Kidney tubule cell (primary cell): ENCODE data around the gene NDUFAB1.
"Not testable (repeated sequence)": the region's sequence is repeated elsewhere in the genome, so short reads cannot be mapped to it uniquely, and the experiment has no call there.

Experiments used
- DNase-seq: peaks from one replicate; pipeline ENCODE4 v3.0.0-alpha.2; 2018; ENCODE audit warnings: low spot score

Gene NDUFAB1

DNA sequence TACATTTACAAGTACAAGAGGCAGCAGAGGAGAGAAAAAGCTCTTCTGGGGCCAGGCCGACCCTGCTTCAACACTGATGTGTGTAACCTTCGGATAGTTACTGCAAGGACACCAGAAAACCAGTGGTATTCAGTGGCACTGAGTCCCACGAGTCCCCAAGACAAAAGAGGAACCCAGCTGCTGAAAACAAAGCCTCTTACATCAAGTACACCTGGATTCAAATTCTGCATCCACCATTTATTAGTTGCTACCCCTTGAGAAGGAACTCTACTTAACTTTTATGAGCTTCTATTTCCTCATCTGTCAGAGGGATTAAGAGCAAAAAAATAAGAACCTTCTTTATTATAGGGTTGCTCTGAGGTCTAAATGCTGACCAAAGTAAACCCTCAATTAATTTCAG is 41.6 kb downstream of the NDUFAB1 start:
- DNase-seq = no peak

DNA sequence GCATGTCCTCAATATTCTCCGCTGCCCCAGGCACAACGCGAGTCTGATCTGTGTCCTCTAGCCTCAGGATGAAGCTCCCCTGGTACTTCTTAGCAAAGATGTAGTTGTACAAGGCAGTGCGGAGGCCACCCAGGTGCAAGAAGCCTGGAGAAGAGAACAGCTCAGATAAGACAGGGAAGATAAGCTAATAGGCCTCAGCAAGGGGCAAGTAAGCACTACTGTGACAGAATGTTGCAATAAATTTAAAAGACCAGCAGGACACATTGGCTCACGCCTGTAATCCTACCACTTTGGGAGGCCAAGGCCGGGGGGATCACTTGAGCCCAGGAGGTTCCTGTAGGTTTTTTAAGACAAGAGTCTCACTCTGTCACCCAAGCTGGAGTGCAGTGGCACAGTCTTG is 44.0 kb downstream of the NDUFAB1 start:
- no peak for DNase-seq

DNA sequence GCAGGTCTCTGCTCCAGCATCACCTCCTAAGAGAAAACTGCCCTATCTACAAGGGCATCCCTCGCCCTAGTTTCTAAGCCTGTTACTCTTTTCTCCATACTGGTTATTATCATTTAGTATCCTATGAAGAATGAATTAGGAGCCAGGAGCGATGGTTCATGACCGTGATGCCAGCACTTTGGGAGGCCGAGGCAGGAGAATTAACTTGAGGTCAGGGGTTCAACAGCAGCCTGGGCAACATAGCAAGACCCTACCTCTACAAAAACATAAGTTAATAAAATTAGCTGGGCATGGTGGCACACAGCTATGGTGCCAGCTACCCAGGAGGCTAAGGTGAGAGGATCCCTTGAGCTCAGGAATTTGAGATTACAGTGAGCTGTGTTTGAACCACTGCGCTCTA is 46.2 kb downstream of the NDUFAB1 start:
- DNase-seq = no peak

DNA sequence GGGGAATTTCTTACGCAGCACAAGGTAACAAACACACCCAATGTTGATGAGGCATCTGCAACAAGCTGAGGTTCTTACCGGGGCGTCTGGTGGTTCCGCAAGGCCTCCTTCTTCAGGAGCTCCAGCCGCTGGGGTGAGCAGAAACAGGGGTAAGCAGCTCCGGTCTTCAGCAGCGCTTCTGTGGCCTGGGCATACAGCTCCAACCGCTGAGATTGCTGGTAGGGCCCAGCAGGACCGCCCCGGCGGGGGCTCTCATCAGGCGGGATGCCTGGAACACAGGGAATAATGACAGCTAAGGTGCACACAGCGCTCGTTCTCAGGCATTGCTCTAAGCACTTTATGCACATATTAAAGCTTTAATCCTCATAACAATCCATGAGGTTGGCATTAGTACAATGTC is 51.7 kb downstream of the NDUFAB1 start:
- no peak for DNase-seq

DNA sequence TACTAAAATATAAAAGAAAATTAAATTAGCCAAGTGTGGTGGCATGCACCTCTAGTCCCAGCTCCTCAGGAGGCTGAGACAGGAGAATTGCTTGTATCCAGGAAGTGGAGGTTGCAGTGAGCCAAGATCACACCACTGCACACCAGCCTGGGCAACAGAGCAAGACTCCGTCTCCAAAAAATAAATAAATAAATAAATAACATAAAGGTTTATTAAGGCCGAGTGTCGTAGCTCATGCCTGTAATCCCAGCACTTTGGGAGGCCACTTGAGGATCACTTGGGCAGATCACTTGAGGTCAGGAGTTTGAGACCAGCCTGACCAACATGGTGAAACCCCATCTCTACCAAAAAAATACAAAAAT is 55.3 kb downstream of the NDUFAB1 start:
- DNase-seq = not testable (repeated sequence)

DNA sequence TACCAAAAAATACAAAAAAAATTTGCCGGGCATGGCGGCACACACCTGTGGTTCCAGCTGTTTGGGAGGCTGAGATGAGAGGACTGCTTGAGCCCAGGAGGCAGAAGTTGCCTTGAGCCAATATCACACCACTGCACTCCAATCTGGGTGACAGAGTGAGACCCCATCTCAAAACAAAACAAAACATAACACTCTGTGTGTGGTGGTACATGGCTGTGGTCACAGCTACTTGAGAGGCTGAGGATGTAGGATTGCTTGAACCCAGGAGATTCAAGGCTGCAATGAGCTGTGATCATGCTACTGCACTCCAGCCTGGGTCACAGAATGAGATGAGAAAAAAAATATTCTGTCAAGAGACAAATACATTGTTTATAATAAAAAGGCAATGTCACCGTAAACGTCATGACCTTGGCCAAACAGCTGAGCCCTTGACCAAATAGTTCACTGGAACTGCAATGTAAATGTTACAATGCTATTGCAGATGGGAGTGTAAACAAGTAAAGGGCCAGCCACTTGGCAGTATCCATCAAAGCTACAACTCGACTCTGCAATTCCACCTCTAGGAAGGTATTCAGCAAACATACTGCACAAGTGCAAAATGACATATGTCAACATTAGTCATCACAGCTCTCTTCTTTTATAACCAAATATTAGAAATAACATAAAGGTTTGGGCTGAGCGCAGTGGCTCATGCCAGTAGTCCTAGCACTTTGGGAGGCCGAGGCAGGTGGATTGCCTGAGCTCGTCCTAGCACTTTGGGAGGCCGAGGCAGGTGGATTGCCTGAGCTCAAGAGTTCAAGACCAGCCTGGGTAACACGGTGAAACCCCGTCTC is 55.9 kb downstream of the NDUFAB1 start:
- DNase-seq = no peak

DNA sequence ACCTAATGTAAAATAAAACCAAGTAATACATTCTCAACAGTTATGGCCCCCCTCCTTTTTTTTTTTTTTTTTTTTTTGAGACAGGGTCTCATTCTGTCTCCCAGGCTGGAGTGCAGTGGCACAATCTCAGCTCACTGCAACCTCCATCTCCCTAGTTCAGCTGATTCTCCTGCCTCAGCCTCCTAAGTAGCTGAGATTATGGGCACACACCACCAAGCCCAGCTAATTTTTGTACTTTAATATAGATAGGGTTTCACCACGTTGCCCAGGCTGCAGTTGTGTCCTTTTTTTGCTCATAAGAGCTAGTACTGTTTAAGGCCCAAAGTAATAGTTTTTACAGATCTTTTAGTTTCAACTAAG is 57.2 kb downstream of the NDUFAB1 start:
- no peak for DNase-seq

DNA sequence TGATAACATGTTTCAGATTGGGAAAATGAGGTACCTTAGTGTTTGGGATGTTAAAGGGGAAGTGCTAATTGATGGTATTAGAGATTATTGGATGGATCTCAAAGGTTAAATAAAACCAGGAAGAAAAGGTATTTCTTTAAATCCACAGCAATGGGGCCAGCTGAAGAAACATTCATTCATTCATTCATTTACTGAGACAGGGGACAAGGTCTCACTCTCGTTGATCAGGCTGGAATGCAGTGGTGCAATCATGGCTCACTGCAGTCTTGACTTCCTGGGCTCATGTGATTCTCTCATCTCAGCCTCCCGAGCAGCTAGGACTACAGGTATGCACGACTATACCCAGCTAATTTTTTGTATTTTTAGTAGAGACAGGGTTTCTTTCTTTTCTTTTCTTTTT is 58.7 kb downstream of the NDUFAB1 start:
- peak; percentile 43 for DNase-seq

DNA sequence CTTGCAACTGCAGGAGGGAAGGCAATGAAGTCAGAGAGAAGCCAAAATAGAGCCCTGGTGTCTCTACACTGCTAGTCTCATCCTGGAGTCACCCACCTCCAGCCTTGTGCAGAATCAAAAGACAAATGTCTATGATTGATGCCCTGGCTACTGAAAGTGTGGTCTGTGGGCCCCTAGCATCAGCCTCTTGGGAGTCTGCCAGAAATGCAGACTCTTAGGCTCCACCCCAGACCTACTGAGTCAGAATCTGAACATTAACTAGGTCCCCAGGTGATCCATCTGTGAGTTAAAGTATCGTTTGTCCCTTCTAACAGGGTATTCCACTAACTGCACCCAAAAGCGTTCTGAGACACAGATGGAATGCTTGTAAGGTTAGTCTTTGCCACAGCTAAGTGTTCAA is 60.2 kb downstream of the NDUFAB1 start:
- peak; percentile 90 for DNase-seq

DNA sequence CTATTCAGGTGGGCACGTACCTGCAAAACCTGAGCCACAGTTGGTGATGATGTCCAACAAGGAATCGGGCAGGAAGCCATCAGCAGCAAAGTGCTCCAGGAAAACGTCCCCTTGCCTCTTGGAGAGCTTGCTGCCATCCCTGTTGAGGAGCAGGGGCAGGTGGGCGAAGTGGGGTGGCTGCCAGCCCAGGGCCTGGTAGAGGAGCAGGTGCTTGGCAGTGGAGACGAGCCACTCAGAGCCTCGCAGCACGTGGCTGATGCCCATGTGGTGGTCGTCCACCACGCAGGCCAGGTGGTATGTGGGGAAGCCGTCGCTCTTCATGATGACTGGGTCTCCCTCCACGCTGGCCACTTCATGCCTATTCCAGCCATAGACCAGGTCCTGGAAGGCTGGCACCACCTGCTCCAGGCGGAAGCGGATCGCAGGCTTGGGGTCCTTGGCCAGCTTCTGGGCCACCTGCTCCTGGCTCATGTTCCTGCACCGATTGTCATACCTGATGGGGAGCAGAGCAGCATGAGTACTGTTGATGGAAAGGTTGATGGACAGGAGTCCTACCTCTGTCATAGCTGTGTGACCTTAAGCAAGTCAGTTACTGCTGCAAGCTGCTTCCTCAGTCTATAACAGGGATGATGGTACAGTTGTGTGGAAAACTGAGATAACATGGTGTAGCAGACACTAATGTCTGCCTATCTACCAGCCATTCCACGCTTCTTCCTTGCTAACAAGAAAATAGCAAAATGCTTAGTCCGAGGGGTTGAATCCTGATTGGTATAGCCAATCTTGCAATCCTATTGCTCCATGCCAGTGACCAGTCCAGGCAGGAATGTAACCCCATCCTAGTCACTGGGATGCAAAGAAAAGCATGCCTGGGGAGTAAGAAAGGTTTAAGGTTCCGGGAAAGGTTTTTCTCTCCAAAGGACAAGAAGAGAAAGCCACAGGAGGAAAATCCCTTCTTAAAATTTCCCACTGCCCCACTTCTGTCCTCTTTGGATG is 61.0 kb downstream of the NDUFAB1 start:
- DNase-seq = no peak

DNA sequence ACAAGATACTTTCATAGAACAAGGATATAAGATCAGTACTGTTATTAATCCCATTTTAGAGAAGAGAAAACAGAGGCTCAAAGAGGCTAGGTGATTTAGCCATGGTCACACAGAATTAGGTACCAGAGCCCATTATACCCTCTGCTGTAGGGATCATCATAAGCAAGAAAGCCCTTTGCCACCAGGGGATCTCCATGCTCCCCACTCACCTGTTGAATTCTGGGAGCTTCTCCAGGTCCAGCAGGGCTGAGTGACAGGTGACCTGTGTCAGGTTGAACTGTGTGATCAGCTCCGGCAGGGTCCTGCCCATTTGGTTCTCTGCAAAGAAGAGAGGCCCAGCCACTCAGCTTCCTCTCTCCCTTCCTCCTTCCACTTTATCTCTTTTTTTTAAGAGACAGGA is 63.7 kb downstream of the NDUFAB1 start:
- no peak for DNase-seq
